HG03575 (cell line): ENCODE measurements around the gene CLTA.
"Not testable (repeated sequence)": the region's sequence is repeated elsewhere in the genome, so short reads cannot be mapped to it uniquely, and the experiment has no call there.

Experiments used
- ATAC-seq: cut with Tn5 transposase; IDR thresholded peaks from one replicate; pipeline ENCODE4 v1.9.1; 2021; ENCODE audit not compliant: unreplicated experiment, insufficient number of reproducible peaks, low FRiP score; ENCODE audit errors: extremely low read depth

Gene CLTA

DNA sequence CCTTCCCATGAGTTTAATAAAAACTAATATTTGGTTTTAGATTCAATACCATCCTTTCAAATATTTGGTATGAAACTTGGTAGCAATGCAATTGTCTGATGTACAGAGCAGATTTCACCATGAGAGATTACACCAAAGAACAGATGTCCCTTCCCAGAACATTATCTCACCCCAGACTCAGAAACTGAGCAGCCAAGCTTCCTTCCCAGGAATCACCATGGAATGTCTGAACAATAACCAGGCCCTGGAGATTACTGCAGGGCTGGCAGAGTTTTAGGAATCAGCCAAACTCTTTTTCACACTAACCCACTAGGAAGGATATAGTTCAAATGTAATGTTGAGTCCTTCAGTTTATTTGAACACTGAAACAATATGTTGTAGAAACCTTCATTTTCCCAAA is 23.9 kb downstream of the CLTA start:
- no peak for ATAC-seq

GRCh38 chr9:36217256-36217968 is 26.7 kb downstream of the CLTA start:
- ATAC-seq = no peak

DNA sequence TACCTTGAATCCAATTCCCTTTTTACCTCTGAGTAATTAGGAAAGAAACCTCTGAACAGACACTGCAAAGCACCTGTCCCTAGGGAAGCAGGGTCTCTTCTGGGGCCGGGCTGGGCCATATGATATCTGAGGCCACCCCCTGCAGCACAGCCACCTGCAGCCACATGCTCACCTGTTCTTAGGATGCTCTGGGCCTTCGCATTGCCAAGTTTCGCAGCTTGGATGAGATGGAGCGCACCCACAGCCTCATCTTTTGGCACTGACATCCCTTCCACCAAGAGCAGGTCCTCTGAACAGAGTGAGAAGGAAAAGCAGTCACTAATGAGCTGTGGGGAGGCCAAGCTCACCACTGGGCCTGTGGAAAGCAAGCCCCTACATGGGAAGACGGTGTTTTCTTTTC is 27.3 kb downstream of the CLTA start:
- no peak for ATAC-seq

GRCh38 chr9:36218411-36218901 is 27.7 kb downstream of the CLTA start:
- no peak for ATAC-seq

DNA sequence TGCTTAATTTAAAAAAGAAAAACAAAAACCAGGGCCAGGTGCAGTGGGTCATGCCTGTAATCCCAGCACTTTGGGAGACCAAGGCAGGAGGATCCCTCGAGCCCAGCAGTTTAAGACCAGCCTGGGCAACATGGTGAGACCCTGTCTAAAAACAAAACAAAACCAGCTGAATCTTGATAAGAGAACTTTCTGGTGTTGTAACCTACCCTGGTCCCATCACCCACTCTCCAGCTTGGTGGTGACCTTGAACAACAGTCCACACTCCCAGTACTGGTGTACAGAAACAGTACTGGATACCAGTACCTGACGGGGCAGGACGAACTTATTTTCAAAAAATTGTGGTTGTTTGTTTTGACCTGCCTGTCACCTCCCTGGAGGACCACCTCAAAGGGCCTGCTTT is 30.9 kb downstream of the CLTA start:
- ATAC-seq = no peak

DNA sequence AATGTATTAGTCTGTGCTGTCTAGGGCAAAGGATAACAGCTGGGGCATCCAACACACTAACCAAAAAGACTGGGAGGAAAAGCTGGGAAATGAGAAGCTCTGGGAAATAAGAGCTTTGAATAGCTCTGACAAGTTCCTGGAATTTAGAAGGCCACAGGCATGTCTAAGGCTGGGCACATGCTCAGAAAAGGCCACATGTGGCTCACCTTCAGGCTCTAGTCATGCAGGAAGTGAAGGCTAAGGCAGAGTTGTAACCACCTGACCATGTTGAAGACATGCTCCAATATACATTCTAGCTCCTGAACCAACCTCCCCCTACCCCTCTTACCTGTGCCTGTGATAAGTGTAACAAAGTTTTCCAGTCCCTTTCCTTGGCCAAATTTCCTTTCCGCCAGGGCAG is 31.7 kb downstream of the CLTA start:
- ATAC-seq = no peak

GRCh38 chr9:36237230-36237629 is 46.5 kb downstream of the CLTA start:
- ATAC-seq = no peak

GRCh38 chr9:36239205-36239604 is 48.5 kb downstream of the CLTA start:
- not testable (repeated sequence) for ATAC-seq

- ATAC-seq = not testable (repeated sequence)
Measured at GRCh38 chr9:36239675-36240074, 49.0 kb downstream of the CLTA start.

DNA sequence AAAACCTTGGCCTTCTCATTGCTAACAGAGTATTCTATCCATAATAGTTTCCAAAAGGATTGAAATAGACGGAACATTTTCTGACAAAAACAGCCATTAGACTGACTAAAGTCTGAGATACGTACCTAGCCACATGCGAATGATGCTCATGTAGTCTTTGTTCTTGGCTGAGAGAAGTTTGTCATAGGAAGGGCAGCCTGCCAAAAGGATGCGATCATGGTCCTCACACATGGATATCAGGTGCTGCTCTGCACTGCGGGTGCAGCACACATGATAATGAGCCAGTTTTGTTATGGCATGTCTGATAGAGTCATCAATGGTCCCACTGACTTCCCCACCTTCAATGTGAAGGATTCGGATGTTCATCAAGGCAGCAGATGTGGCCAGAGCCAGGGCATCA is 55.2 kb downstream of the CLTA start:
- no peak for ATAC-seq

DNA sequence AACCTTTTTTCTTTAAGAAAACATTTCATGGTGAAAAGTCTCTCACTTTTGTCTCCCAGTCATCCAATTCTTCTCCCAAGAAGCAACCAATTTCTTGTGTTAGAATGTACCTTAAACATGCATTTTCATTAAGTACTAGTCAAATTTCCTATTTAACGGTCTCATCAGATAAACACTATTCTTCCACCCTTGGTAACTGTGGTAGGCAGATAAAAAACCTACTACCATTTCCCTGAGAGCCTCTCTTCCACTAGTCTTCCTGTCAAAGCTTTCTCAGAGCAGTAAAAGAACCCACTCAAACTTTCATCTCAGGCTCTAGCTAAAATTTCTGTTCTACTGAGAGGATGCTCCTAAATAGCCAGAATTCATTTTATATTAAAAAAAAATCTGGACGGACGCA is 56.6 kb downstream of the CLTA start:
- ATAC-seq = no peak

DNA sequence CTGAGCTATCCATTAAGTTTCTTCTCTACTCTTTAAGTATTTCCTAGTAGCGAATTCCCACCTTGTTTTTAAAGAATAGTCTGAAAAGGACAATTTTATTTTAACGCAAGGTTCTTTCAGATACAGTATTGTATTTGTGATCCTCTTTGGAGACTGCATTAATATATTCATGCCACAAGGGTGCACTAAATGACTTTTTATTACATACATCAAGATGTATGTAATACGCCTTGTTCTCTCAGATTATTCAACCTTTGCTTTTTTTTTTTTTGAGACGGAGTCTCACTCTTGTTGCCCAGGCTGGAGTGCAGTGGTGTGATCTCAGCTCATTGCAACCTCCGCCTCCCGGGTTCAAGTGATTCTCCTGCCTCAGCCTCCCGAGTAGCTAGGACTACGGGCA is 57.3 kb downstream of the CLTA start:
- not testable (repeated sequence) for ATAC-seq

GRCh38 chr9:36249189-36249588 is 58.5 kb downstream of the CLTA start:
- no peak for ATAC-seq

- ATAC-seq = no peak
Measured at GRCh38 chr9:36250079-36250478, 59.4 kb downstream of the CLTA start.

GRCh38 chr9:36251428-36251827 is 60.7 kb downstream of the CLTA start:
- no peak for ATAC-seq

DNA sequence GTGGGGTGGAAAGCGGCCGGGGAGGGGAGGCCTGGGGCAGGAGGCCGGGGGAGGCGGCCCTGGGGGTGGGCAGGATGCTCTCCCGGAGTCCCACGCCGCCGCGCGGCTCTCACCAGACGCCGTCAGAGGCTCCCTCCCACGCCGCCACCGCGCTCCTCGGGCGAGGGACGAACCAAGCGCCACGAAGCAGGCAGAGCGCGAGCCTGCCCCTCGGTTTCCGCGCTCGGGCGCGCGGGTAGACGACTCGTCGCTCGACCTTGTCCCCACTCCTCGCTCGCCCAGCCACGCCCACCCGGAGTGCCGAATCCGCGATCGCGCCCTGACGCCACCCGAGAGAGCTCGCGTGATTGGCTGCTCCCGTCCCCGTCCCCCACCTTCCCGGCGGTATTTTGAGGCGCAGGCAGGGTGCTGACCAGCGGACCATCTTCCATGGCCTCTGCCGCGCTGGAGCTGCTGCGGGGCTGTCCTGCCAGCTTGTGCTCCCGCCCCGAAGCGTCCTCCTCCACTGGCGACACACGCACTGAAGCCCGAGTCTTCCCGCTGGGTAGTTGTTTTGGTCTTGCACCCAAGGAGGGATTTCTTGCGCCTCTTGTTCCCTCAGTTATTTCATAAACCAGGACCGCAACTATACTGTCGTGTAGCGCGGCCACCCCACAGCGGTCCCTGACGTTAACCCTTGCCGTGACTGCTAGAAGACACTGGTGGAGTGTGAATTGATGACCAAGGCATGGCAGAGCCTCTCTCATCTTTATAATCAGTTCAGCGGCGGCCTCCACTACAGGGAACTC is 67.7 kb downstream of the CLTA start, which contains the start of gene GNE:
GNE (minus strand) TSS at position 241 of the 788 bp plus-strand sequence. CDS start 9,093 bp downstream, outside the sequence.
- ATAC-seq = no peak

GRCh38 chr9:36258996-36259533 is 68.3 kb downstream of the CLTA start:
- ATAC-seq = no peak
